H9 (cell line): ENCODE results near the gene HYAL2. TPM values are rescaled to one million over a fixed set of nuclear protein-coding genes. Genes with fewer than 3 reads are reported as not detected.

Experiments
- DNase-seq: peaks from one replicate; pipeline ENCODE4 v3.0.0-alpha.2; 2017
- H2AFZ ChIP-seq: one replicate; pipeline ENCODE4 v1.6.1; 2013; ENCODE audit warnings: mild to moderate bottlenecking, low read length, control low read depth, moderate library complexity
- H2AK5ac ChIP-seq: 2 replicates; pipeline ENCODE4 v1.6.1; 2013; ENCODE audit warnings: low read length, control low read depth, mixed read lengths; ENCODE audit not compliant: insufficient read length
- H2BK120ac ChIP-seq: one replicate; pipeline ENCODE4 v1.6.1; 2013; ENCODE audit warnings: low read depth, mild to moderate bottlenecking, low read length, control low read depth, inconsistent platforms; ENCODE audit not compliant: poor library complexity, severe bottlenecking
- H2BK12ac ChIP-seq: 2 replicates; pipeline ENCODE4 v1.6.1; 2013; ENCODE audit warnings: low read length, control low read depth, mixed read lengths, low read depth; ENCODE audit not compliant: insufficient read length
- H2BK15ac ChIP-seq: 2 replicates; pipeline ENCODE4 v1.6.1; 2013; ENCODE audit warnings: low read depth, low read length, control low read depth
- H2BK20ac ChIP-seq: one replicate; pipeline ENCODE4 v1.6.1; 2013; ENCODE audit warnings: low read depth, mild to moderate bottlenecking, low read length, control low read depth, inconsistent platforms; ENCODE audit not compliant: poor library complexity, severe bottlenecking
- H2BK5ac ChIP-seq: 2 replicates; pipeline ENCODE4 v1.6.1; 2013; ENCODE audit warnings: low read length, control low read depth, mixed read lengths; ENCODE audit not compliant: insufficient read length
- H3K14ac ChIP-seq: 2 replicates; pipeline ENCODE4 v1.6.1; 2013; ENCODE audit warnings: low read length, control low read depth; ENCODE audit not compliant: insufficient read depth
- H3K18ac ChIP-seq: 2 replicates; pipeline ENCODE4 v1.6.1; 2013; ENCODE audit warnings: low read depth, mild to moderate bottlenecking, mixed read lengths, low read length, control low read depth; ENCODE audit not compliant: insufficient read length
- H3K23ac ChIP-seq: 2 replicates; pipeline ENCODE4 v1.6.1; 2013; ENCODE audit warnings: low read length, control low read depth, mixed read lengths, low read depth; ENCODE audit not compliant: insufficient read length
- H3K23me2 ChIP-seq: 2 replicates; pipeline ENCODE4 v1.6.1; 2013; ENCODE audit warnings: low read depth, mild to moderate bottlenecking, mixed read lengths, low read length, control low read depth; ENCODE audit not compliant: insufficient read length, poor library complexity, severe bottlenecking
- H3K27ac ChIP-seq: 2 replicates; pipeline ENCODE4 v1.5.1; 2013; ENCODE audit warnings: low read length, control low read depth, mixed read lengths, low read depth; ENCODE audit not compliant: insufficient read length
- H3K27me3 ChIP-seq: 2 replicates; pipeline ENCODE4 v1.6.1; 2013; ENCODE audit warnings: low read length, control low read depth, inconsistent platforms; ENCODE audit not compliant: insufficient read depth
- H3K4ac ChIP-seq: 2 replicates; pipeline ENCODE4 v1.6.1; 2013; ENCODE audit warnings: low read depth, mild to moderate bottlenecking, control low read depth, inconsistent platforms, low read length, moderate library complexity
- H3K4me1 ChIP-seq: 2 replicates; pipeline ENCODE4 v1.6.1; 2013; ENCODE audit warnings: low read length, control low read depth, inconsistent platforms; ENCODE audit not compliant: insufficient read depth
- H3K4me2 ChIP-seq: 2 replicates; pipeline ENCODE4 v1.6.1; 2013; ENCODE audit warnings: low read length, control low read depth, mixed read lengths; ENCODE audit not compliant: insufficient read length, insufficient read depth
- H3K56ac ChIP-seq: 2 replicates; pipeline ENCODE4 v1.6.1; 2013; ENCODE audit warnings: low read depth, mild to moderate bottlenecking, mixed read lengths, low read length, control low read depth; ENCODE audit not compliant: insufficient read length
- H3K79me1 ChIP-seq: 2 replicates; pipeline ENCODE4 v1.6.1; 2013; ENCODE audit warnings: low read depth, mild to moderate bottlenecking, moderate library complexity, low read length, control low read depth, inconsistent platforms; ENCODE audit not compliant: insufficient read depth, poor library complexity, severe bottlenecking
- H3K79me2 ChIP-seq: 2 replicates; pipeline ENCODE4 v1.6.1; 2013; ENCODE audit warnings: low read length, control low read depth, inconsistent platforms; ENCODE audit not compliant: insufficient read depth
- H3K9ac ChIP-seq: 2 replicates; pipeline ENCODE4 v1.6.1; 2013; ENCODE audit warnings: low read length, control low read depth, mixed read lengths; ENCODE audit not compliant: insufficient read length; ENCODE audit errors: extremely low read depth
- H3K9me3 ChIP-seq: one replicate; pipeline ENCODE4 v1.6.1; 2013; ENCODE audit warnings: low read depth, low read length, inconsistent platforms; ENCODE audit not compliant: control insufficient read depth
- H3T11ph ChIP-seq: one replicate; pipeline ENCODE4 v1.6.1; 2013; ENCODE audit warnings: mild to moderate bottlenecking, low read length, control low read depth, inconsistent platforms
- H4K20me1 ChIP-seq: one replicate; pipeline ENCODE4 v1.6.1; 2013; ENCODE audit not compliant: control insufficient read depth, insufficient read length, insufficient read depth
- H4K5ac ChIP-seq: 2 replicates; pipeline ENCODE4 v1.6.1; 2013; ENCODE audit warnings: low read depth, mild to moderate bottlenecking, mixed read lengths, low read length, control low read depth; ENCODE audit not compliant: insufficient read length
- H4K8ac ChIP-seq: replicated peaks from 2 replicates; pipeline ENCODE4 v1.6.1; 2013; ENCODE audit warnings: low read length, control low read depth, mixed read lengths, low read depth; ENCODE audit not compliant: insufficient read length
- H4K91ac ChIP-seq: 2 replicates; pipeline ENCODE4 v1.6.1; 2013; ENCODE audit warnings: low read depth, mild to moderate bottlenecking, moderate library complexity, mixed read lengths, low read length, control low read depth; ENCODE audit not compliant: insufficient read length
- H3K27ac Mint-ChIP-seq, 3 experiments: 2 replicates in 2 of 3; 3 replicates in 1 of 3; pipeline ENCODE4 v1.8.0; 2020 to 2021; ENCODE audit warnings: mixed read lengths in 3 of 3, mild to moderate bottlenecking in 1 of 3, moderate library complexity in 1 of 3
- H3K27me3 Mint-ChIP-seq: 2 replicates; pipeline ENCODE4 v1.8.0; 2021; ENCODE audit warnings: low read depth, mild to moderate bottlenecking, moderate library complexity, mixed read lengths
- H3K36me3 Mint-ChIP-seq, 3 experiments: 2 replicates in 2 of 3; 3 replicates in 1 of 3; pipeline ENCODE4 v1.8.0; 2020 to 2021; ENCODE audit warnings: low read depth in 3 of 3, mixed read lengths in 3 of 3; ENCODE audit not compliant: insufficient read depth in 1 of 3
- H3K4me1 Mint-ChIP-seq, 2 experiments: 2 replicates each; pipeline ENCODE4 v1.8.0; 2020; ENCODE audit warnings: mixed read lengths in 2 of 2
- H3K4me3 Mint-ChIP-seq, 2 experiments: 2 replicates in 1 of 2; 3 replicates in 1 of 2; pipeline ENCODE4 v1.8.0; 2020 to 2021; ENCODE audit warnings: mild to moderate bottlenecking in 2 of 2, mixed read lengths in 2 of 2, moderate library complexity in 1 of 2
- H3K9me3 Mint-ChIP-seq, 2 experiments: 2 replicates in 1 of 2; 3 replicates in 1 of 2; pipeline ENCODE4 v1.8.0; 2020; ENCODE audit warnings: mild to moderate bottlenecking in 2 of 2, mixed read lengths in 2 of 2, moderate library complexity in 1 of 2
- CTCF ChIP-seq: fragments of 200-600 bp; sonication (generic); conservative IDR thresholded peaks from 3 replicates; pipeline ENCODE4 v1.8.0; 2021; ENCODE audit warnings: antibody characterized with exemption, mild to moderate bottlenecking
- WGBS: extraction: QIAGEN DNeasy Blood & Tissue Kit; methylation state at CpG from one replicate; pipeline ENCODE4 v1.1.7; 2013; ENCODE audit warnings: missing lambda C conversion rate, low lambda C conversion rate, mixed read lengths; ENCODE audit not compliant: insufficient read length; ENCODE audit errors: extremely low coverage; 5-methylcytosine and 5-hydroxymethylcytosine counted together
- total RNA-seq: library from RNA; stranded (reverse); gene quantifications from 2 replicates; pipeline ENCODE4 v1.2.1, GENCODE V29; 2021

HYAL2 gene
- total RNA-seq, 1 experiment from 2014 or later = 51.9 TPM

GRCh38 chr3:50297384-50297775 lies 25.2 kb downstream of the HYAL2 start:
- no peak overlapping the region for H2BK5ac ChIP-seq
- no peak overlapping the region for H3K14ac ChIP-seq
- no peaks in the 10 kb centered on the region for H3K27me3 ChIP-seq
- no peaks in the 10 kb centered on the region for H3K9me3 ChIP-seq
- no peak overlapping the region for H2BK15ac ChIP-seq
- H3K23me2 ChIP-seq = peaks cover 6% of the 10 kb centered on the region
- Mint-ChIP-seq H3K9me3 (no peaks in the 10 kb centered on the region; a peak in 1 of 5 replicates), H3K4me3 (no peak overlapping the region), H3K27me3 (no peaks in the 10 kb centered on the region), H3K36me3 (peaks cover 0 to 8% (median 1%) of the 10 kb centered on the region in 3 experiments; a peak in 1 of 7 replicates), H3K4me1 (peaks cover 22 to 23% of the 10 kb centered on the region in 2 experiments), H3K27ac (no peak overlapping the region)
- H3K4ac ChIP-seq = no peak overlapping the region
- no peak overlapping the region for H2BK20ac ChIP-seq
- no CpG with 5 or more reads among the region's 2 CpGs for WGBS
- no peaks in the 10 kb centered on the region for H3K79me1 ChIP-seq
- no peak overlapping the region for H3K56ac ChIP-seq
- no peak overlapping the region for H4K91ac ChIP-seq
- no peak overlapping the region for H4K5ac ChIP-seq
- TF ChIP-seq CTCF = no peak
- H3K18ac ChIP-seq = no peak overlapping the region
- H4K8ac ChIP-seq = no peak overlapping the region
- H2BK120ac ChIP-seq = no peak overlapping the region
- no peak overlapping the region for H2AK5ac ChIP-seq
- H3K27ac ChIP-seq = no peak overlapping the region
- no peaks in the 10 kb centered on the region for H3K4me1 ChIP-seq
- H4K20me1 ChIP-seq = no peaks in the 10 kb centered on the region
- no peak overlapping the region for H2AFZ ChIP-seq
- no peak overlapping the region for H2BK12ac ChIP-seq
- no peak overlapping the region for H3K23ac ChIP-seq
- H3K79me2 ChIP-seq = no peaks in the 10 kb centered on the region
- no peak overlapping the region for H3K4me2 ChIP-seq
- H3K9ac ChIP-seq = no peak overlapping the region
- H3T11ph ChIP-seq = no peak overlapping the region
- no peak for DNase-seq
